ENCODE data around the gene GRM3.

GRM3 gene

DNA sequence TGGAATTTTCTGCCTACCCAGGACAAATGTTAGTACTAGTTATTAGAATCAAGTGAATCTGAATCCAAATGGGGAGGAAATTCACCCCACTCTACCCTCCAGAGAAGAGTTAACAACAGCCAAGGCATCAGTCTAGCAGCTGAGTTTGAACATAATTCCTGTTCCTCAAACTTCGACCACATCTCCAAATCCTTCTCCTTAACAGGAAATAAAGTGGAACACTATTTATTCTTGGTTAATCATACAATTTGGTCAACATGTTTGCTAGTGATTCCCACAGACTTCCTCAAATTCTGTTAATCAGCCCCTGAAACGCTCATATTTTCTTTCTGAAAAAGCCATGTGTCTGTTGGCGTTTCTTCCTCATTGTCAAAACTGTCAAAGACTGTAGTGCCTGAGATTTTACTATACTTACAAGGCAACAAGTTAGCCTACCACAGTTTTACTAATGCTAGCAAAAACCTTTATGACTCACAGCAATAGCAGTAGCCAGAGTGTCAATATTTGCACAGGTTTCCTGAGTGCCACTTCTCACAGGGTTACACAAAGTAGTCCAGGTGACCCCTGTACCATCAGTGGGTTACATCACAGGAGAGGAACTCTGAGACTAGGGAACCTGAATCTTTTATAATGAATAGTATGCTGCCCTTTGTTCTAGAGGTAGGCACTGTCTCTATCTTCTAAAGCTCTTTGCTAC is 202.9 kb downstream of the GRM3 start:
- DNase-seq (ENCODE audit: low read depth) = no peak
- H3K9ac ChIP-seq (ENCODE audit: low read length) = no peak overlapping the region
- H3K36me3 ChIP-seq (ENCODE audit: control insufficient read depth, insufficient read depth, low read length, severe bottlenecking) = no peaks in the 10 kb centered on the region
- H3K9me3 ChIP-seq (ENCODE audit: control insufficient read depth, low read length) = no peaks in the 10 kb centered on the region
- no peaks in the 10 kb centered on the region for H3K27me3 ChIP-seq (replicated peaks; ENCODE audit: control insufficient read depth, insufficient read depth, low read length)
- no peaks in the 10 kb centered on the region for H3K4me1 ChIP-seq (ENCODE audit: control insufficient read depth, insufficient read depth, low read length)
- H3K4me3 ChIP-seq (ENCODE audit: low read length) = no peak overlapping the region

DNA sequence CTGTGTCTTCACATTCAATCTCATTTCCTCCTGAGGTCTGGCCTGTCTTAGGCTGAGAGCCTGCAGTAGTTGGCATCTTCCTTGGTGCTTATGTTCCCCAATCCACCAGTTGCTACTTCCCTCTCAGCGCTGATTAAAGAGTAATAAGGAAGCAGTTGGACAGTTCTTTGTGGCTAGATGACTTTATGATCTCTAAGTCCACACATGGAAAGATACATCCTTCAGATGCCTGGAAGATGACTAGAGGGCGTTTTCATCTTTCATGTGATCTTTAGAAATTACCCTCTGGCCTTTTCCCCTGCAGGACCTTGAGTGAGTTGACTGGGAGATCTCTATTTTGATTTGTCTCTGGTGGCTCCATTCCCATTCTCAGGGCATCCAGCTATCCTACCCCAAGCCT is 204.5 kb downstream of the GRM3 start:
- Histone ChIP-seq H3K27me3 (replicated peaks; ENCODE audit: control insufficient read depth, insufficient read depth, low read length) (no peaks in the 10 kb centered on the region), H3K36me3 (ENCODE audit: control insufficient read depth, insufficient read depth, low read length, severe bottlenecking) (no peaks in the 10 kb centered on the region), H3K9ac (ENCODE audit: low read length) (no peak overlapping the region), H3K4me1 (ENCODE audit: control insufficient read depth, insufficient read depth, low read length) (no peaks in the 10 kb centered on the region), H3K4me3 (ENCODE audit: low read length) (no peak overlapping the region), H3K9me3 (ENCODE audit: control insufficient read depth, low read length) (no peaks in the 10 kb centered on the region)
- no peak for DNase-seq (ENCODE audit: low read depth)

- Histone ChIP-seq H3K27me3 (replicated peaks; ENCODE audit: control insufficient read depth, insufficient read depth, low read length) (no peaks in the 10 kb centered on the region), H3K4me1 (ENCODE audit: control insufficient read depth, insufficient read depth, low read length) (no peaks in the 10 kb centered on the region), H3K9me3 (ENCODE audit: control insufficient read depth, low read length) (no peaks in the 10 kb centered on the region), H3K9ac (ENCODE audit: low read length) (no peak overlapping the region), H3K4me3 (ENCODE audit: low read length) (no peak overlapping the region), H3K36me3 (ENCODE audit: control insufficient read depth, insufficient read depth, low read length, severe bottlenecking) (no peaks in the 10 kb centered on the region)
- no peak for DNase-seq (ENCODE audit: low read depth)
Observed at GRCh38 chr7:86851566-86851965, 207.9 kb downstream of the GRM3 start.

DNA sequence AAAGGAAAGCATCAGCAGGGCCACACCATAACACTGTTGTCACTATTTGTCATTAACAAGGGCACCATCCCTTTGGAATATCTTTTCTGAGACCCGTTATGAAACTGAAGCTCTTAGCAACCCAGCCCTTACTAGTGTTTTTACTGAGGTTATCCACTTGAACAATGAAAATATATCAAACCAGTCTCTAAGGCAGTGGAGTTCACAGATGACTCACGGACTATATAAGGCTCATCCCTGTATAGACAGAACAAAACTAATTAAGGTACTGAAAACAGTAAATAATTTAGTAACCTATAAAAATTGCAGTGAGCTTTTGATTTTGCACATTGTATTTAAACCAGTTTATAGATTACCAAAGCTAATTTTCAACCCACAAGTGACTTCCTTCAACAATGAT is 219.7 kb downstream of the GRM3 start:
- H3K4me3 ChIP-seq (ENCODE audit: low read length) = no peak overlapping the region
- H3K9ac ChIP-seq (ENCODE audit: low read length) = no peak overlapping the region
- no peak for DNase-seq (ENCODE audit: low read depth)
- no peaks in the 10 kb centered on the region for H3K9me3 ChIP-seq (ENCODE audit: control insufficient read depth, low read length)
- H3K27me3 ChIP-seq (replicated peaks; ENCODE audit: control insufficient read depth, insufficient read depth, low read length) = no peaks in the 10 kb centered on the region
- H3K36me3 ChIP-seq (ENCODE audit: control insufficient read depth, insufficient read depth, low read length, severe bottlenecking) = no peaks in the 10 kb centered on the region
- H3K4me1 ChIP-seq (ENCODE audit: control insufficient read depth, insufficient read depth, low read length) = no peaks in the 10 kb centered on the region

DNA sequence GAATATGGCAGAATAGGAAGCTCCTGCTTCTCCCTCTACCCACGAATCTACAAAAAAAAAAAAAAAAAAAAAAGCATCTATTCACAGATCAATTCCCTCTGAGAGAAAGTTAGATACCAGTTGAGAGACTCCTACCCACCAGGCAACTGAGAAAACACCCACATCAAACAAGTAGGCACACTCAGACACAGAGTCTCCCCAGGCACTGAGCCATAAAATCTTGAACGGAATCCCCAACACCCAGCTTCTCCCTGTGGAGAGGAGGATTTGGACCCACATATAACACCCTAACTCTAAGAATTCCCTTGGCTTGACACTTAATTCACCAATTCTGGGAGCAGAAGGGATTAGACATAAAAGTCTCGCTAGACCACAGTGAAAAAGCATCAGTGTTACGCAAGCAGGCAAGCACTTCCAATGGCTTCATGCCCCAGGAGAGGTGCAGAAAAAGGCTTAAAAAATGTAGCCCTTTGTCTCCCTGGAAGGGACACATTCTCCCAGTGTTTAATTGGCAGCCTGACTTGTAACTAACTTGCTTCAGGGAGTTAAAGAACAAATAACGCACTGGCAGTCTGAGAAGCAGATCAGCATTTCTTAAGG is 223.6 kb downstream of the GRM3 start:
- no peak overlapping the region for H3K4me3 ChIP-seq (ENCODE audit: low read length)
- no peaks in the 10 kb centered on the region for H3K4me1 ChIP-seq (ENCODE audit: control insufficient read depth, insufficient read depth, low read length)
- H3K9me3 ChIP-seq (ENCODE audit: control insufficient read depth, low read length) = peaks cover 4% of the 10 kb centered on the region
- H3K9ac ChIP-seq (ENCODE audit: low read length) = no peak overlapping the region
- H3K27me3 ChIP-seq (replicated peaks; ENCODE audit: control insufficient read depth, insufficient read depth, low read length) = no peaks in the 10 kb centered on the region
- no peaks in the 10 kb centered on the region for H3K36me3 ChIP-seq (ENCODE audit: control insufficient read depth, insufficient read depth, low read length, severe bottlenecking)
- no peak for DNase-seq (ENCODE audit: low read depth)

GRCh38 chr7:86876146-86876545 is 232.4 kb downstream of the GRM3 start:
- no peak overlapping the region for H3K4me3 ChIP-seq (ENCODE audit: low read length)
- no peak for DNase-seq (ENCODE audit: low read depth)
- H3K9ac ChIP-seq (ENCODE audit: low read length) = no peak overlapping the region
- H3K9me3 ChIP-seq (ENCODE audit: control insufficient read depth, low read length) = peaks cover 6% of the 10 kb centered on the region
- H3K4me1 ChIP-seq (ENCODE audit: control insufficient read depth, insufficient read depth, low read length) = no peaks in the 10 kb centered on the region
- peaks cover 3% of the 10 kb centered on the region for H3K36me3 ChIP-seq (ENCODE audit: control insufficient read depth, insufficient read depth, low read length, severe bottlenecking)
- H3K27me3 ChIP-seq (replicated peaks; ENCODE audit: control insufficient read depth, insufficient read depth, low read length) = no peaks in the 10 kb centered on the region

- H3K9ac ChIP-seq (ENCODE audit: low read length) = no peak overlapping the region
- no peak overlapping the region for H3K4me3 ChIP-seq (ENCODE audit: low read length)
- H3K4me1 ChIP-seq (ENCODE audit: control insufficient read depth, insufficient read depth, low read length) = no peaks in the 10 kb centered on the region
- no peak for DNase-seq (ENCODE audit: low read depth)
- H3K9me3 ChIP-seq (ENCODE audit: control insufficient read depth, low read length) = no peaks in the 10 kb centered on the region
- peaks cover 4% of the 10 kb centered on the region for H3K36me3 ChIP-seq (ENCODE audit: control insufficient read depth, insufficient read depth, low read length, severe bottlenecking)
- H3K27me3 ChIP-seq (replicated peaks; ENCODE audit: control insufficient read depth, insufficient read depth, low read length) = no peaks in the 10 kb centered on the region
Observed at GRCh38 chr7:86884152-86884551, 240.4 kb downstream of the GRM3 start.

GRCh38 chr7:86889501-86889900 is 245.8 kb downstream of the GRM3 start:
- H3K4me3 ChIP-seq (ENCODE audit: low read length) = no peak overlapping the region
- H3K9ac ChIP-seq (ENCODE audit: low read length) = no peak overlapping the region
- H3K36me3 ChIP-seq (ENCODE audit: control insufficient read depth, insufficient read depth, low read length, severe bottlenecking) = peaks cover 20% of the 10 kb centered on the region
- DNase-seq (ENCODE audit: low read depth) = no peak
- H3K4me1 ChIP-seq (ENCODE audit: control insufficient read depth, insufficient read depth, low read length) = no peaks in the 10 kb centered on the region
- no peaks in the 10 kb centered on the region for H3K9me3 ChIP-seq (ENCODE audit: control insufficient read depth, low read length)
- no peaks in the 10 kb centered on the region for H3K27me3 ChIP-seq (replicated peaks; ENCODE audit: control insufficient read depth, insufficient read depth, low read length)

DNA sequence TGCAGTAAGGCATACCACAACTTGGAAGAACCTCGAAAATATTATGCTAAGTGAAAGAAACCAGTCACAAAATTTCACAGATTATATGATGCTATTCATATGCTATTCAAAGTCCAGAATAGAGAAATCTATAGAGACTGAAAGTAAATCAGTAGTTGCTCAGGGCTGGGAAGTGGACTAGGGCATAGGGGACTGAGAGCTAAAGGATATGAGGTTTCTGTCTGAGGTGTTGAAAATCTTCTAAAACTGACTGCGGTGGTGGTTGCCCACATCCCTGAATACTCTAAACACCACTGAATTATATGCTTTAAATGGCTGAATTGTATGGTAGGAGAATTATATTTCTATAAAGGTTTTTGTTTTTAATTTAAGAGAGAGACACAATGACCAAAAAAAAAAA is 254.5 kb downstream of the GRM3 start:
- no peak overlapping the region for H3K4me3 ChIP-seq (ENCODE audit: low read length)
- peaks cover 8% of the 10 kb centered on the region for H3K36me3 ChIP-seq (ENCODE audit: control insufficient read depth, insufficient read depth, low read length, severe bottlenecking)
- no peak for DNase-seq (ENCODE audit: low read depth)
- H3K9ac ChIP-seq (ENCODE audit: low read length) = no peak overlapping the region
- H3K4me1 ChIP-seq (ENCODE audit: control insufficient read depth, insufficient read depth, low read length) = no peaks in the 10 kb centered on the region
- H3K27me3 ChIP-seq (replicated peaks; ENCODE audit: control insufficient read depth, insufficient read depth, low read length) = no peaks in the 10 kb centered on the region
- no peaks in the 10 kb centered on the region for H3K9me3 ChIP-seq (ENCODE audit: control insufficient read depth, low read length)

GRCh38 chr7:86900886-86901285 is 257.2 kb downstream of the GRM3 start:
- Histone ChIP-seq H3K36me3 (ENCODE audit: control insufficient read depth, insufficient read depth, low read length, severe bottlenecking) (peaks cover 3% of the 10 kb centered on the region), H3K4me3 (ENCODE audit: low read length) (no peak overlapping the region), H3K27me3 (replicated peaks; ENCODE audit: control insufficient read depth, insufficient read depth, low read length) (no peaks in the 10 kb centered on the region), H3K9me3 (ENCODE audit: control insufficient read depth, low read length) (no peaks in the 10 kb centered on the region), H3K4me1 (ENCODE audit: control insufficient read depth, insufficient read depth, low read length) (no peaks in the 10 kb centered on the region), H3K9ac (ENCODE audit: low read length) (no peak overlapping the region)
- no peak for DNase-seq (ENCODE audit: low read depth)

- Histone ChIP-seq H3K36me3 (ENCODE audit: control insufficient read depth, insufficient read depth, low read length, severe bottlenecking) (no peaks in the 10 kb centered on the region), H3K4me3 (ENCODE audit: low read length) (no peak overlapping the region), H3K4me1 (ENCODE audit: control insufficient read depth, insufficient read depth, low read length) (no peaks in the 10 kb centered on the region)
Observed at GRCh38 chr7:86904949-86905834, 261.5 kb downstream of the GRM3 start.

More at GRCh38 chr7:86904949-86905834, 261.5 kb downstream of the GRM3 start:
- peak; percentile 72 for DNase-seq (ENCODE audit: low read depth)
- H3K27me3 ChIP-seq (replicated peaks; ENCODE audit: control insufficient read depth, insufficient read depth, low read length) = no peaks in the 10 kb centered on the region
- H3K9ac ChIP-seq (ENCODE audit: low read length) = no peak overlapping the region
- no peaks in the 10 kb centered on the region for H3K9me3 ChIP-seq (ENCODE audit: control insufficient read depth, low read length)
